Measurements from ENCODE around the gene PLCB4. TPM values are rescaled to one million over a fixed set of nuclear protein-coding genes. Genes with fewer than 3 reads are reported as not detected.

Gene PLCB4
- total and polyA plus RNA-seq, 12 donors: 0.26 to 8.5 (median 2.8) TPM

GRCh38 chr20:9066191-9066590 lies 2.7 kb upstream of the PLCB4 start:
- intact Hi-C loops (cut with DNase I): no loop called here
- DNase-seq: no peak
- 87 to 100% (median 91%) methylated on average over 3 of the region's 3 CpGs for WGBS, 4 donors
- Histone ChIP-seq H3K4me3 (no peak overlapping the region), H3K9me3 (replicated peaks in 1 of 3) (no peaks in the 10 kb centered on the region), H3K36me3 (replicated peaks in 1 of 2) (no peaks in the 10 kb centered on the region), H3K27ac (no peak overlapping the region), H3K4me1 (replicated peaks in 1 of 2) (no peaks in the 10 kb centered on the region), H3K27me3 (peaks cover 22% of the 10 kb centered on the region)
- no peak for TF ChIP-seq CTCF (IDR thresholded peaks at IDR 0.05)
- no peak for TF ChIP-seq POLR2A (IDR thresholded peaks at IDR 0.05)

GRCh38 chr20:9068233-9068801 lies 570 bp upstream of the PLCB4 start:
- peaks cover 22% of the 10 kb centered on the region for H3K27me3 ChIP-seq
- 0 to 4% (median 1%) methylated on average over 11 to 57 of the region's 57 CpGs for WGBS, 4 donors
- H3K27ac ChIP-seq: peak overlapping the region in 2 of 5 donors; percentile 52 to 66
- no peaks in the 10 kb centered on the region for H3K9me3 ChIP-seq (replicated peaks in 1 of 3)
- TF ChIP-seq CTCF (IDR thresholded peaks at IDR 0.05): no peak
- TF ChIP-seq POLR2A (IDR thresholded peaks at IDR 0.05): no peak
- no peaks in the 10 kb centered on the region for H3K36me3 ChIP-seq (replicated peaks in 1 of 2)
- peak overlapping the region in 1 of 4 donors; percentile 67 for H3K4me3 ChIP-seq
- intact Hi-C loops (cut with DNase I): no loop called here
- no peaks in the 10 kb centered on the region for H3K4me1 ChIP-seq (replicated peaks in 1 of 2)
- peak in 1 of 7 donors; percentile 24 for DNase-seq

GRCh38 chr20:9070304-9070703 lies 1.4 kb downstream of the PLCB4 start:
- WGBS, 4 donors: 78 to 89% (median 84%) methylated on average over 3 of the region's 3 CpGs
- intact Hi-C loops (cut with DNase I): no loop called here
- TF ChIP-seq POLR2A (IDR thresholded peaks at IDR 0.05) (no peak), CTCF (IDR thresholded peaks at IDR 0.05) (no peak)
- no peaks in the 10 kb centered on the region for H3K9me3 ChIP-seq (replicated peaks in 1 of 3)
- H3K36me3 ChIP-seq (replicated peaks in 1 of 2): no peaks in the 10 kb centered on the region
- DNase-seq: no peak
- H3K4me3 ChIP-seq: no peak overlapping the region
- peaks cover 22% of the 10 kb centered on the region for H3K27me3 ChIP-seq
- H3K4me1 ChIP-seq (replicated peaks in 1 of 2): no peaks in the 10 kb centered on the region
- no peak overlapping the region for H3K27ac ChIP-seq

GRCh38 chr20:9071976-9072726 lies 3.3 kb downstream of the PLCB4 start:
- peaks cover 22% of the 10 kb centered on the region for H3K27me3 ChIP-seq
- WGBS, 4 donors: 62 to 78% (median 68%) methylated on average over 2 of the region's 2 CpGs
- DNase-seq: no peak
- no peaks in the 10 kb centered on the region for H3K4me1 ChIP-seq (replicated peaks in 1 of 2)
- intact Hi-C loops (cut with DNase I): no loop called here
- no peak overlapping the region for H3K27ac ChIP-seq
- no peak for TF ChIP-seq POLR2A (IDR thresholded peaks at IDR 0.05)
- TF ChIP-seq CTCF (IDR thresholded peaks at IDR 0.05): no peak
- no peaks in the 10 kb centered on the region for H3K36me3 ChIP-seq (replicated peaks in 1 of 2)
- H3K4me3 ChIP-seq: no peak overlapping the region
- no peaks in the 10 kb centered on the region for H3K9me3 ChIP-seq (replicated peaks in 1 of 3)

Data from adrenal gland (tissue), 12 donors.